Effector memory CD8-positive, alpha-beta T cell (primary cell): ENCODE measurements around the gene PDZD8.

Experiments
- ATAC-seq: fragments of 150-1000 bp; cut with Tn5 transposase; replicated peaks from 2 replicates; pipeline ENCODE4 v1.10.0; 2021; ENCODE audit warnings: mild to moderate bottlenecking, moderate library complexity
- DNase-seq, 3 experiments: peaks; one replicate each; pipeline ENCODE4 v3.0.0; 2021
- H3K27ac Mint-ChIP-seq, 2 donors: one replicate each; pipeline ENCODE4 v1.8.0; 2022; ENCODE audit warnings: mild to moderate bottlenecking in 2 of 2, mixed read lengths in 2 of 2, moderate library complexity in 2 of 2
- H3K27me3 Mint-ChIP-seq, 2 donors: one replicate each; pipeline ENCODE4 v1.8.0; 2022; ENCODE audit warnings: mixed read lengths in 2 of 2
- H3K36me3 Mint-ChIP-seq: one replicate; pipeline ENCODE4 v1.8.0; 2022; ENCODE audit warnings: mild to moderate bottlenecking, moderate library complexity, mixed read lengths; ENCODE audit not compliant: insufficient read depth
- H3K4me1 Mint-ChIP-seq, 2 donors: one replicate each; pipeline ENCODE4 v1.8.0; 2022; ENCODE audit warnings: low read depth in 2 of 2, mixed read lengths in 2 of 2
- H3K4me3 Mint-ChIP-seq, 2 donors: one replicate each; pipeline ENCODE4 v1.8.0; 2022; ENCODE audit warnings: mild to moderate bottlenecking in 2 of 2, mixed read lengths in 2 of 2, moderate library complexity in 2 of 2
- H3K9me3 Mint-ChIP-seq, 2 donors: one replicate each; pipeline ENCODE4 v1.8.0; 2022; ENCODE audit warnings: mixed read lengths in 2 of 2

PDZD8 gene

DNA sequence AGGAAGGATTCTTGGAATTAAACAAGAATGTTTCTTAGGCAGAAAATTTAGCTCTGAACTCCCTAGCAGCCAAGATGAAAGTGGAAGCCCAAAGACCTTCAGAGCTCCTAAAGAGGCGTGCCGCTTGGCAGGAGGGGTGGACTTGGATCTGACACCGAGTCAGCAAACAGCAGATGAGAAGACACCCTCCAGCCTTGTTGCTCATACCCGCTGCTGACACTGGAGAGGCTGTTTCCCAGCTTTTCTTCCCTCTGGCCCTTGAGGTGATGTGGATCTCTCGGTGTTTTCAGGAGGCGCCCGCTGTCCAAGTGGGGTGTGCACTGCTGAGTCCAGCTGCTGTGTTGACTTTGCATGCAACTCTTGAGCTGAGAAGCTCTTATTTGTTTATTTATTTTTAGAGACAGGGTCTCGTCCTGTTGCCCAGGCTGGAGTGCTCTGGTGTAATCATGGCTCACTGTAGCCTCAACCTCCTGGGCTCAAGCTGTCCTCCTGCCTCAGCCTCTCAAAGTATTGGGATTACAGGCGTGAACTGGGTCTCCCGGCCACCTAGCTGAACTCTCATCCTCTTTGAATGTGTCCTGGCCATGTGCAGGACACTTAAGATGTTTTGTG is 112.8 kb downstream of the PDZD8 start:
- ATAC-seq (no peak), DNase-seq (no peak)
- Mint-ChIP-seq H3K27me3 (peaks cover 70 to 75% of the 10 kb centered on the region in 2 donors), H3K9me3 (no peaks in the 10 kb centered on the region), H3K27ac (no peak overlapping the region), H3K4me1 (peaks cover 0 to 4% of the 10 kb centered on the region in 2 donors), H3K4me3 (no peak overlapping the region), H3K36me3 (no peaks in the 10 kb centered on the region)

- Mint-ChIP-seq H3K9me3 (no peaks in the 10 kb centered on the region), H3K4me1 (peaks cover 0 to 4% of the 10 kb centered on the region in 2 donors)
- ATAC-seq, result no peak
Observed at GRCh38 chr10:117261501-117261900, 113.7 kb downstream of the PDZD8 start.

GRCh38 chr10:117260084-117260483 is 115.2 kb downstream of the PDZD8 start:
- Mint-ChIP-seq H3K4me1 (peaks cover 0 to 4% of the 10 kb centered on the region in 2 donors), H3K27ac (no peak overlapping the region), H3K27me3 (peaks cover 72 to 82% of the 10 kb centered on the region in 2 donors), H3K4me3 (no peak overlapping the region), H3K36me3 (no peaks in the 10 kb centered on the region), H3K9me3 (no peaks in the 10 kb centered on the region)
- ATAC-seq (no peak), DNase-seq (no peak)

More at GRCh38 chr10:117261501-117261900, 113.7 kb downstream of the PDZD8 start:
- peaks cover 71 to 84% of the 10 kb centered on the region in 2 donors for H3K27me3 Mint-ChIP-seq
- H3K4me3 Mint-ChIP-seq, result no peak overlapping the region
- DNase-seq, result no peak
- no peaks in the 10 kb centered on the region for H3K36me3 Mint-ChIP-seq
- peak overlapping the region in 1 of 2 donors; percentile 30 for H3K27ac Mint-ChIP-seq

- ATAC-seq (no peak), DNase-seq (no peak)
- Mint-ChIP-seq H3K4me3 (no peak overlapping the region), H3K4me1 (peaks cover 0 to 4% of the 10 kb centered on the region in 2 donors), H3K9me3 (no peaks in the 10 kb centered on the region), H3K36me3 (no peaks in the 10 kb centered on the region), H3K27ac (no peak overlapping the region), H3K27me3 (peaks cover 69 to 78% of the 10 kb centered on the region in 2 donors)
Observed at GRCh38 chr10:117259279-117259678, 116.0 kb downstream of the PDZD8 start.

GRCh38 chr10:117257721-117258120 is 117.5 kb downstream of the PDZD8 start:
- peaks cover 63 to 65% of the 10 kb centered on the region in 2 donors for H3K27me3 Mint-ChIP-seq
- H3K27ac Mint-ChIP-seq, result no peak overlapping the region
- peaks cover 0 to 4% of the 10 kb centered on the region in 2 donors for H3K4me1 Mint-ChIP-seq
- no peaks in the 10 kb centered on the region for H3K36me3 Mint-ChIP-seq
- ATAC-seq (no peak), DNase-seq (no peak)
- no peak overlapping the region for H3K4me3 Mint-ChIP-seq
- H3K9me3 Mint-ChIP-seq, result no peaks in the 10 kb centered on the region

DNA sequence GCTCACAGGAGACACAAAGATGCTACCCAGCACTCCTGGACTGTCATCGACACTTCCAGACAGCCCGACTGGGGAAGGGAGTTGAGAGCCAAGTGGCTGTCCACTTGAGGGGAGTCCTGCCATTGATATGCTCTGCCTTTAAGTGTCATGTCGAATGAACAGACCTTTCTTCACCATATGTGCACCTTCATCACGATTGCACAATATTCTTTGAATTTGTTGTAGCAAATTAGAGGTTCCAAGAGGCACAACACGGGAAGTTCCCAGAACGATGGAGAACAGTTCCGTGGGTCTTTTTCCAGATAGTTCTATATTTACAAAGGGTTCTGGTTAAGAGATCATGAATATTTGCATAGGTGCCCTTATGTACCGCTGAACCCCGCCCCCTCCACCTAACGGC is 118.3 kb downstream of the PDZD8 start:
- no peak overlapping the region for H3K4me3 Mint-ChIP-seq
- no peaks in the 10 kb centered on the region for H3K9me3 Mint-ChIP-seq
- H3K4me1 Mint-ChIP-seq, result peaks cover 0 to 4% of the 10 kb centered on the region in 2 donors

DNA sequence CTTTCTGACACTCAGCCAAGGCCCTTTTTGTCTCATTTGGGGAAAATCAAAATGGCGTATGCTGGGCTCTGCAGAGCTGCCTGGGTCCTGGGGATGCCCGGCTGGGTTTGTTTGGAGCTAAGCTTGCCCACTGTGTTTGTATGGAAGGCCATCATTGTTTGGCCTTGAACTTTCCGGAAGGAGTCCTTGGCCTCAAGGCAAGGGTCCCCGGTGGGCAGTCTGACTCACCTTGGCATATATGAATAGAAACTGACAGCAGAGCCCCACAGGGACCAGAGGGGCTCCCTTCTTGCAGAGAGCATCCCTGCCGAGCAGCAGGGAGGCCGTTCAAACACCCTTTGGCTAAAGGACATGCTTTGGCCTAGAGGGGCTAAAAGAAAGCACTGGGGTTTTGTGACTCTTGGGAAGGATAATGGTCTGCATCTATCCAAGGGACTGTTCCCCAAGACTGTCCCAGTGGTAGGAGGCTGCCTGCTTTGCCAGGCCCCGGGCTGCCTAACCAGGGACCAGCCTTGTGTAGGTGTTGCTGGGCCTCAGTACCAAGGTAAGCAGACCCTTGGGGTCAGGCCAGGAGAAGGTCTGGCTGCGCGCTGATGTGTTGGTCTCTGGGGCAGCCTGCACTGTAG is 119.3 kb downstream of the PDZD8 start:
- Mint-ChIP-seq H3K36me3 (no peaks in the 10 kb centered on the region), H3K4me3 (no peak overlapping the region), H3K27me3 (peaks cover 54% of the 10 kb centered on the region in 2 donors), H3K27ac (no peak overlapping the region), H3K4me1 (peaks cover 0 to 4% of the 10 kb centered on the region in 2 donors), H3K9me3 (no peaks in the 10 kb centered on the region)
- DNase-seq (no peak), ATAC-seq (no peak)

More for the DNA sequence above, 118.3 kb downstream of the PDZD8 start:
- peaks cover 55 to 64% of the 10 kb centered on the region in 2 donors for H3K27me3 Mint-ChIP-seq
- H3K36me3 Mint-ChIP-seq, result no peaks in the 10 kb centered on the region
- ATAC-seq (no peak), DNase-seq (no peak)
- no peak overlapping the region for H3K27ac Mint-ChIP-seq

DNA sequence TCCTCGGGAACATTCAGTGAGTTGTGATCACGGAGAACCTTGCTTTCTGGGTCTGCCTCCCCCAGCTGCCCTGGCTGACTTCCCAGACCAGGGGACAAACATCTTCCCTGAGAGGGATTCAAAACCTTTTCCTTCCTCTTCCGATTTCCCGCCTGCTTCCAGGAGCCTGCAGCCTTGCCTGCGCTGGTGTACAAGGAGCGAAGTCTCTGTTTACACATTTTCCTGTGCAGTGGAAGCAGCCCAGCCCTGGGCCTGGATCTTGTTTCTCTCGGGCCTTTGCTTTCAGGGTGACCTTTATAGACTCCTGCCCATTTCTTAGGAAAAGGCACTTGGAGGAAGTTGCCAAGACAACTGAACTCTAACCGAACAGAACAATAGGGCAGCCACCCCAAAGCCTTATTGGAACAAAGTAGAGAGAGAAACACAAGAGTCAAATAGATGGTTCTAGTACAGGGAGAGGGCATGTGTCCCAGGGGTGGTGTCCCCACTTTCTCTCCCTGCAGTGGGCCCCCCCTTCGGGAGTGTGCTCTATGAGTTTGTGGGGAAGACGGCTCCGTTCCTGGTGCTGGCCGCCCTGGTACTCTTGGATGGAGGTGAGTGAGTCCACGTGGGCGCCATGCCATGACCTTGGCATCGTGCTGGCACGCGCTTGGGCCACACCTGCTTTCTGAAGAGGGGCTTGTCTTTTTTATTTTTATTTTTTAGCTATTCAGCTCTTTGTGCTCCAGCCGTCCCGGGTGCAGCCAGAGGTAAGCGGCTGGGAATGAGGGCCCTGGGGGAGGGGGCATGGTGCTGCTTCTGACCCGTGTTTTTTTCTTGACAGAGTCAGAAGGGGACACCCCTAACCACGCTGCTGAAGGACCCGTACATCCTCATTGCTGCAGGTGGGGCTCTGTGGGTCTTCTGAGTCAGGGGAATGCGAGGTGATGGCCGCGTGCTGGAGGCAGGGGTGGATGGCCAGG is 120.2 kb downstream of the PDZD8 start:
- H3K27me3 Mint-ChIP-seq, result peaks cover 45 to 54% of the 10 kb centered on the region in 2 donors
- no peak overlapping the region for H3K27ac Mint-ChIP-seq
- no peak for DNase-seq
- no peaks in the 10 kb centered on the region for H3K36me3 Mint-ChIP-seq
- H3K4me1 Mint-ChIP-seq, result peaks cover 0 to under 1% of the 10 kb centered on the region in 2 donors
- ATAC-seq, result no peak
- H3K4me3 Mint-ChIP-seq, result no peak overlapping the region
- no peaks in the 10 kb centered on the region for H3K9me3 Mint-ChIP-seq

- ATAC-seq, result no peak
- DNase-seq, result no peak
- H3K27me3 Mint-ChIP-seq, result peaks cover 38 to 54% of the 10 kb centered on the region in 2 donors
- H3K4me3 Mint-ChIP-seq, result no peak overlapping the region
- H3K27ac Mint-ChIP-seq, result no peak overlapping the region
- H3K36me3 Mint-ChIP-seq, result no peaks in the 10 kb centered on the region
- H3K4me1 Mint-ChIP-seq, result peaks cover 0 to 3% of the 10 kb centered on the region in 2 donors
- no peaks in the 10 kb centered on the region for H3K9me3 Mint-ChIP-seq
Observed at GRCh38 chr10:117254338-117254737, 120.9 kb downstream of the PDZD8 start.

- no peak for ATAC-seq
- no peak overlapping the region for H3K27ac Mint-ChIP-seq
- H3K4me1 Mint-ChIP-seq, result peaks cover 0 to 3% of the 10 kb centered on the region in 2 donors
- H3K4me3 Mint-ChIP-seq, result no peak overlapping the region
- no peaks in the 10 kb centered on the region for H3K9me3 Mint-ChIP-seq
- peaks cover 37 to 54% of the 10 kb centered on the region in 2 donors for H3K27me3 Mint-ChIP-seq
- DNase-seq, result no peak
- no peaks in the 10 kb centered on the region for H3K36me3 Mint-ChIP-seq
Observed at GRCh38 chr10:117253908-117254307, 121.3 kb downstream of the PDZD8 start.

DNA sequence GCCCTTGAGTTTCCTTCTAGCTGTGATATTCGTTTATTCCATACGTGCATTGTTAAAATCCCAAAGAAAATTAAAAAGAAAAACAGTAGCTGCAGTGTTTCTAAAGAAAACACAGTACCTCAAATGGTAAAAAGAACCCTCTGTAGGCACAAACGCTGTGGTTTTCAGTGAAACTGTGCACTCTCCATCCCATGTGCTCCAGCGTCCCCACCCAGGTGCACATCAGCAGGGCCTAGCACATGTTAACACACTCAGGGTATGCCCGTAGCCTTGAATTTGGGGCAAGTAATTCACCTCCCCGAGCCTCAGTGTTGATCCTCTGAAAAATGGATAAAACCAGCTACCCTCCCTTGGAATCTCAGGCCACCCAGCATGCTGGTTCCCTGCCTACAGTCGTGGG is 124.8 kb downstream of the PDZD8 start:
- no peak overlapping the region for H3K27ac Mint-ChIP-seq
- no peak overlapping the region for H3K4me3 Mint-ChIP-seq
- H3K27me3 Mint-ChIP-seq, result peaks cover 42 to 54% of the 10 kb centered on the region in 2 donors
- no peaks in the 10 kb centered on the region for H3K9me3 Mint-ChIP-seq
- ATAC-seq, result no peak
- peaks cover 0 to 5% of the 10 kb centered on the region in 2 donors for H3K4me1 Mint-ChIP-seq
- no peaks in the 10 kb centered on the region for H3K36me3 Mint-ChIP-seq
- DNase-seq, result no peak

GRCh38 chr10:117249493-117250093 is 125.6 kb downstream of the PDZD8 start:
- DNase-seq (no peak), ATAC-seq (no peak)
- Mint-ChIP-seq H3K4me3 (no peak overlapping the region), H3K9me3 (no peaks in the 10 kb centered on the region), H3K27me3 (peaks cover 43 to 62% of the 10 kb centered on the region in 2 donors), H3K27ac (no peak overlapping the region), H3K4me1 (peaks cover 0 to 5% of the 10 kb centered on the region in 2 donors), H3K36me3 (no peaks in the 10 kb centered on the region)
